ENCODE results near the gene SEMA4D.

The SEMA4D gene

DNA sequence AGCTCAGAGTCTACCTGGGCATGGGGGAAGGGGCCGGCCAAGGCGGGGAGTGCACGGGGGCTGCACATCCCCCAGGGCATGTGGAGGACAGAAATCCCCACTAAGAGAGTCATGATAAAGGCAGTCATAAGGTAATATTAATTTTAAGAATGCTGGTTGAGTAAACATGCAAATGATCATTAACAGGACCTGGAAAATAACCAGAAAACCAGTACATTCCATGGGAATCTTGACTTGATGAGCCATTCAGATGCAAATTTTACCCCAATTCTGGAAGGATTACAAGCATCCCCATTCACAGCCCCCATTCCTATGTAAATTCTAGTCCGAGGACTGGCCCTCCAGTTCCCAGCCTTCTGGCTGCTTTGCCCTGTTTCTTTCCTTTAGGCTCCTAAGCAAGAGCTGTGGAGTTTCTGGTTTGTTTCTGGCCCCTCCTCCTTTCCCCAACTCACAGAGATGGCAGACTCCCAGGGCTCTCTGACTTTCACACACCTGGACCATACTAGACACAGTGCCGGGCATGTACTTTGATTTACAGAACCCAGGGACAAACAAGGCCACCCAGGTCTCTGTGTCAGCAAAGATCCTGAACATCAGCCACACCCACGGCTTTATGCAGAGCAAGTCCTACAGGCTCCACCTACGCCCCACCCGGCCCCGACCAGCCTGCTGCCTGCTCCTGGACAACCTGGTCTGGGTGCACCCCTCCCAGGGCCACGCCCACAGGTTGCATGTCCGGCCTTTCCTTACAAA, 62.7 kb downstream of the SEMA4D start:
- ChIA-PET POLR2A (no interaction called here), CTCF (no interaction called here)
- DNase-seq (ENCODE audit: low read depth, low spot score): no peak
- no peak overlapping the region for H3K4me3 ChIP-seq (ENCODE audit: low read depth, low read length)
- no peak for TF ChIP-seq CTCF (IDR thresholded peaks at IDR 0.05; ENCODE audit: insufficient read depth, low read length, missing control alignments)

- DNase-seq (ENCODE audit: low read depth, low spot score): no peak
- no peak for TF ChIP-seq CTCF (IDR thresholded peaks at IDR 0.05; ENCODE audit: insufficient read depth, low read length, missing control alignments)
- ChIA-PET CTCF (no interaction called here), POLR2A (no interaction called here)
- no peak overlapping the region for H3K4me3 ChIP-seq (ENCODE audit: low read depth, low read length)
Measured at GRCh38 chr9:89434636-89435035, 63.3 kb downstream of the SEMA4D start.

DNA sequence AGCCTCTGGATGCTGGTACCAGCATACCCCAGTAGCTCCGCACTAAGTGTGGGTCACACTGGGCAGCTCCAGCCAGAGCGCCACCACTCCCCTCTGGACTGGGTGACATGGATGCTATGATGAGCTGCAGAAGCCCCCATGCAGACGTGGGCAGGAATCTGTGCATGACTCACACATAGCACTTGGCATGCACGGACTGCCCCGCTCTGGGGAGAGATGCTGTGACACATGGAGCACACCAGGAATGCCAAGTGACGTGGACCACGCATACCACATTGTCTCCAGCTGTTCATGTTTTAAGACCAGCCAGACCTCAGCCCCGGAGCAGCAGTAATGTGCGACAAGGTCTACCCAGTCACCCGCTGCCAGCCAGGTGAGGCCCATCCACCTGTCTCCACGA, 64.1 kb downstream of the SEMA4D start:
- TF ChIP-seq CTCF (IDR thresholded peaks at IDR 0.05; ENCODE audit: insufficient read depth, low read length, missing control alignments): no peak
- H3K4me3 ChIP-seq (ENCODE audit: low read depth, low read length): no peak overlapping the region
- POLR2A ChIA-PET: no interaction called here
- peak; percentile 12 for DNase-seq (ENCODE audit: low read depth, low spot score)
- CTCF ChIA-PET: no interaction called here

DNA sequence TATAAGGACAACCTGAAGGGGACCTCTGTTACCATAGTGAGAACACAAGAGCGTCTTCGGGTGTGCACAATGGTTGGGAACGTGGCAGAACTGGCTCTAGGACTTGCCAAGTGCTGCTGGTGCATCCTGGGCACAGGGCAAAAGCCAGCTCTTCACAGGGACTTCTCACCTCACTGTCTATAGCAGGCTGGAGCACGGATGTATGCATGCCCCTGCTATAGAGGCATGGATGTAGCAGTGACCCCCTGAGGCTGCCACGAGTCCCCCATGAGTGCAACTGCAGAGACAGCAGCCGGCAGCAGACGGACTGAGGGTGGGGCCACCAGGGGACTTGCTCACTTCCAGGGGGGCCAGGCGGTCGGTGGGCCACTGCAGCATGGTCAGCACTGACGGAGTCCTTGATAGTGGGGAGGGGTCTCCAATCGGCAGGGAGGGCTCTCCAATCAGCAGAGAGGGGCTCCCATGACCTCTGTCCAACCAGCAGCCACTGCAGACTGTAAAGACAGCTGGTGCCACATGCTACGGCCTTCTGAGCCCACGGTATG, 64.9 kb downstream of the SEMA4D start:
- no peak for TF ChIP-seq CTCF (IDR thresholded peaks at IDR 0.05; ENCODE audit: insufficient read depth, low read length, missing control alignments)
- ChIA-PET CTCF (no interaction called here), POLR2A (no interaction called here)
- H3K4me3 ChIP-seq (ENCODE audit: low read depth, low read length): no peak overlapping the region
- DNase-seq (ENCODE audit: low read depth, low spot score): no peak

DNA sequence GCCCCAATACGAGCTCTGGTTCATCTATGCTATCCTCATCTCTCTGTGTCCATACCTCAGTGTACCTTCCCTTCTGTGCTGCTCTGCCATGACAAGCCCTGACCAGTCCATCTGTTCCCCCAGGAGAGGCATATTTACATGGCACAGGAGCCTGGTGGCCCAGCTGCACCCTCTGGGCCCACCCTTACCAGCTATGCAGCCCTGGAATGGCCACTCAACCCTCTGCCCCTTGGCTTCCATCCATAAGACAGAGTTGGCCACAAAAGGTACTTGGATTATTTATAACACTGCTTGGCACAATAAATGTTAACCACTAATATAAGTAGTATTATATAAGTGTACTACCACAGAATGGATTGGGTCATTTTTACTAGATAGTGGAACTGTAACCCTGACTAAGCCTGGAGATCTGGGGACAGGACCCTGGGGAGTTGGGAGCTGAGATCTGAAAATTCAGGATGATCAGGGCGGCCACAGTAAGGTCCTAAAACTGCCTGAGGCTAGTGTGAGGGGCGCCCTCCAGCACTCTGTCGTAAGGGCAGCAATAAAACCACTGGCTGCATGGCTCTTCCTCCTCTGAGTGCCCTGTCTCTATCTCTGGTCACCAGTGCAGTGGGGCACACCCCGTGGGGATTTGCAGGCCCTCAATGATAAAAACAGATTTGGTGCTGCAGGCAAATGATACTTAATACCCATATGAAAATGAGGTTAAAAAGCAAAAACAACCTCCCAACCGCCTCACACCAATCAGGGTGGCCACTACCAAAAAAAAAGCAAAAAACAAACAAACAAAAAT, 65.8 kb downstream of the SEMA4D start:
- no peak overlapping the region for H3K4me3 ChIP-seq (ENCODE audit: low read depth, low read length)
- no peak for DNase-seq (ENCODE audit: low read depth, low spot score)
- CTCF ChIA-PET: no interaction called here
- TF ChIP-seq CTCF (IDR thresholded peaks at IDR 0.05; ENCODE audit: insufficient read depth, low read length, missing control alignments): no peak
- POLR2A ChIA-PET: no interaction called here

DNA sequence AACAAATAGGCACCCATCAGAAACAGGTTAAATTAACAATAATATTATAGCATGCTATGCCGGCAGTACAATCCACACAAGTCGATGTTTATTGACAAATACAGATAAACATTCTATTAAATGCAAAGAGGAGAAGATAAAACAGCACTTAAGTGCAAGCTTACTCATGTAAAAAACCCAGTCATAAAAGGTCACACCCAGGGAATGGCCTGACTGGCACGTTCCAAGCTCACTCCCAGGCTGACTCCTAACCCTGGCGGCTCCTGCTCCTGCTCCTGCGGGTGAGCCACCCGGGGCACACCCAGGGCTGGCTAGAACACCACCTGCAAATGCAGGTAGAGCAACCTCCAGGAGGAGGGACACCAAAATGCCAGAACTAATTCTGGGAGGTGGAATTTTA, 66.9 kb downstream of the SEMA4D start:
- no peak for TF ChIP-seq CTCF (IDR thresholded peaks at IDR 0.05; ENCODE audit: insufficient read depth, low read length, missing control alignments)
- CTCF ChIA-PET: no interaction called here
- no peak overlapping the region for H3K4me3 ChIP-seq (ENCODE audit: low read depth, low read length)
- POLR2A ChIA-PET: no interaction called here
- no peak for DNase-seq (ENCODE audit: low read depth, low spot score)
